Activated T-helper 1 cell treated with anti-CD3 and anti-CD28 coated beads, Interleukin-12 subunit alpha, Interleukin-12 subunit beta, Interleukin-2, Interleukin-4 antibody, amounts not matched to agents 30 ng/mL and 10 ng/mL and 1 ng/mL, durations not matched to agents 14 hours and 24 hours and 36 hours (primary cell): ENCODE data around the gene APBA3. TPM values are rescaled to one million over a fixed set of nuclear protein-coding genes. Genes with fewer than 3 reads are reported as not detected.
"Not testable (repeated sequence)": the region's sequence is repeated elsewhere in the genome, so short reads cannot be mapped to it uniquely, and the experiment has no call there.

Experiments used
- DNase-seq: peaks from one replicate; pipeline ENCODE4 v3.0.0; 2021; ENCODE audit warnings: low spot score
- H3K27ac Mint-ChIP-seq: one replicate; pipeline ENCODE4 v1.8.0; 2021; ENCODE audit warnings: mild to moderate bottlenecking, mixed read lengths
- H3K27me3 Mint-ChIP-seq: one replicate; pipeline ENCODE4 v1.8.0; 2022; ENCODE audit warnings: mild to moderate bottlenecking, moderate library complexity, mixed read lengths; ENCODE audit not compliant: insufficient read depth
- H3K36me3 Mint-ChIP-seq: one replicate; pipeline ENCODE4 v1.8.0; 2021; ENCODE audit warnings: low read depth, mixed read lengths
- H3K4me1 Mint-ChIP-seq: one replicate; pipeline ENCODE4 v1.8.0; 2021; ENCODE audit warnings: low read depth, mixed read lengths
- H3K4me3 Mint-ChIP-seq: one replicate; pipeline ENCODE4 v1.8.0; 2021; ENCODE audit warnings: mild to moderate bottlenecking, moderate library complexity, mixed read lengths
- H3K9me3 Mint-ChIP-seq: one replicate; pipeline ENCODE4 v1.8.0; 2021; ENCODE audit warnings: mixed read lengths
- intact Hi-C: fragments of 100-400 bp; cut with micrococcal nuclease; formaldehyde crosslinking; loops from one replicate; pipeline ENCODE4 v1.15.1; 2024
- total RNA-seq: library from RNA; stranded (reverse); gene quantifications from 2 replicates; pipeline ENCODE4 v1.2.3, GENCODE V29; 2022

APBA3 gene
- total RNA-seq, 1 donor from 2014 or later: 48.9 TPM

GRCh38 chr19:3762501-3763459, 1.3 kb upstream of the APBA3 start, which contains the start of gene MRPL54:
TSS of gene MRPL54 (plus strand) at chr19:3762682. CDS start at chr19:3762701, 19 bp downstream.
- intact Hi-C loops: loop anchor here (1.0 to 5.0 kb wide), 14 partner anchors 50 to 978 kb away; partner anchors contain the start of genes ANKRD24, DAPK3, DPP9 and EEF2
- peak; percentile 100 for DNase-seq
- Mint-ChIP-seq H3K9me3 (no peaks in the 10 kb centered on the region), H3K36me3 (peaks cover 17% of the 10 kb centered on the region), H3K4me3 (peak within 1 kb of the TSS; percentile 100), H3K27me3 (peaks cover 2% of the 10 kb centered on the region), H3K27ac (peak within 1 kb of the TSS; percentile 99), H3K4me1 (peaks cover 27% of the 10 kb centered on the region)

DNA sequence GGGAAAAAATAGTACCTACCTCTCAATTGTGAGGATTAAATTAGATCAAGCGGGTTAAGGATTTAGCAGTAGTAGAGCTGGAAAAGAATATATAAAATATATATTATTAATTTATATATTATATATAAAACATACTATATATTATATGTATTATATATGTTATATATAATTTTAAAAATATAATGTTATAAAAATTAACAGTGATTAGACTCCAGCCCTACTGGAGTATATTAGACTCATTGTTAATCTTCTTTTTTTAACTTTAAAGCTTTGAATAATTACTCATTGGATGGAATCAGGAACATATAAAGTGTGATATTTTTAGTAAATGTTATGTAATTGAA, 610 bp upstream of the APBA3 start:
- no peak for DNase-seq
- Mint-ChIP-seq H3K36me3 (peaks cover 16% of the 10 kb centered on the region), H3K27ac (peak overlapping the region; percentile 99), H3K4me3 (peak overlapping the region; percentile 100), H3K4me1 (peaks cover 27% of the 10 kb centered on the region), H3K9me3 (no peaks in the 10 kb centered on the region), H3K27me3 (peaks cover 2% of the 10 kb centered on the region)
- intact Hi-C loops: loop anchor here (1.0 to 5.0 kb wide), 10 partner anchors 50 to 977 kb away; partner anchors contain the start of genes ANKRD24, DAPK3, DPP9 and EEF2

- Mint-ChIP-seq H3K27me3 (peaks cover 2% of the 10 kb centered on the region), H3K36me3 (peaks cover 9% of the 10 kb centered on the region), H3K4me3 (peak overlapping the region; percentile 100), H3K4me1 (peaks cover 20% of the 10 kb centered on the region), H3K27ac (peak overlapping the region; percentile 98), H3K9me3 (no peaks in the 10 kb centered on the region)
- no peak for DNase-seq
- intact Hi-C loops: loop anchor here (1.0 to 5.0 kb wide), 6 partner anchors 37 to 961 kb away; partner anchors contain the start of genes DAPK3, DPP9, MFSD12 and MPND
These were observed 576 bp downstream of the APBA3 start for GRCh38 chr19:3760871-3761361.

DNA sequence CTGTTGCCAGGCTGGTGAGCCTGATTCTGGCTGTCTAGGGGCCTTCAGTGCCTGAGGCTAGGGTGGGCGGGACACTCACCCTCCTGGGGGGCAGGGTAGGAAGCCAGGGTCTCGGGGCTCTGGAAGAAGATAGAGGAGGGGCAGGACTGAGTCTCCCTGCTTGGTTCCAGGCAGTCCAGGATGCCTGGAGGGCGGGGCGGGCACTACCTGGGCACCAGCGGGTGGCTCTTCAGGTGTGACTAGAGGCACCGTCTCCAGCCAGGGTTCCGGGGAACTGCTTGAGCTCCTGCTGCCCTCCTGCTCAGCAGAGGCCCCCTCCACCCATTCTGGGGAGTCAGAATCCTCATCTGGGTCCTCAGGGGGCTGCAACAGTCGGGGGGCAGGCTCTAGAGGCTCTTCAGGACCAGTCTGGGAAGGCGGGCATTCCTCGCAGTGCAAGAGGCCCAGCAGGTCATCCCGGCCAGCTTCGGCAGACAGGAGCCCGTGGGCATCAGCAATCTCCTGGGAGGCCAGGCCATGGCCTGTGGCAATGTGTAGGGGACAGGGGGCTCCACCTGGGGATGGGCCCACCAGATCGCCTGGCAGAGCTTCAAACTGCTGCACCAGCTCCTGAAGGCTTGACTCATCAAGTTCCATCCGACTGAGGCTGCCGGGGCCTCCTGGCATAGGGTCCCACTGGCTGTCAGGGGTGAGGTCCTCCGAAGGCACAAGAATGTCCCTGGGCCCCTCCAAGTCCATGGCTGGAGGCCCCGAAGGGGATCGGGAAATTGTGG, 1.8 kb downstream of the APBA3 start:
- Mint-ChIP-seq H3K9me3 (no peaks in the 10 kb centered on the region), H3K4me3 (peak overlapping the region; percentile 100), H3K36me3 (peaks cover 15% of the 10 kb centered on the region), H3K4me1 (peaks cover 28% of the 10 kb centered on the region), H3K27me3 (peaks cover 2% of the 10 kb centered on the region), H3K27ac (no peak overlapping the region)
- intact Hi-C loops: loop anchor here (2.0 to 5.0 kb wide), 4 partner anchors 202 to 963 kb away; partner anchors contain the start of genes DAPK3, DPP9, MFSD12 and MPND
- no peak for DNase-seq

DNA sequence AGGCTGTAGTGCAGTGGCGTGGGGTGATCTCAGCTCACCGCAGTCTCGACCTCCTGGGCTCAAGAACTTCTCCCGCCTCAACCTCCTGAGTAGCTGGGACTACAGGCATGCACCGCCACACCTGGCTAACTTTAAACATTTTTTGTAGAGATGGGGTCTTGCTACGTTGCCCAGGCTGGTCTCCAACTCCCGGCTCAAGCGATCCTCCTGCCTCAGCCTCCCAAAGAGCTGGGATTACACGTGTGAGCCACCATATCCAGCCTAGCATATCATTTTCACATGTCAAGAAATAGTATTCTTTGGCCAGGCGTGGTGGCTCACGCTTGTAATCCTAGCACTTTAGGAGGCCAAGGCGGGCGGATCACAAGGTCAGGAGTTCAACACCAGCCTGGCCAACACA, 3.2 kb downstream of the APBA3 start:
- H3K9me3 Mint-ChIP-seq, H3K27me3 Mint-ChIP-seq, H3K4me3 Mint-ChIP-seq, intact Hi-C loops, DNase-seq, H3K27ac Mint-ChIP-seq: not testable (repeated sequence)
- H3K36me3 Mint-ChIP-seq: peaks cover 16% of the 10 kb centered on the region
- peaks cover 27% of the 10 kb centered on the region for H3K4me1 Mint-ChIP-seq

DNA sequence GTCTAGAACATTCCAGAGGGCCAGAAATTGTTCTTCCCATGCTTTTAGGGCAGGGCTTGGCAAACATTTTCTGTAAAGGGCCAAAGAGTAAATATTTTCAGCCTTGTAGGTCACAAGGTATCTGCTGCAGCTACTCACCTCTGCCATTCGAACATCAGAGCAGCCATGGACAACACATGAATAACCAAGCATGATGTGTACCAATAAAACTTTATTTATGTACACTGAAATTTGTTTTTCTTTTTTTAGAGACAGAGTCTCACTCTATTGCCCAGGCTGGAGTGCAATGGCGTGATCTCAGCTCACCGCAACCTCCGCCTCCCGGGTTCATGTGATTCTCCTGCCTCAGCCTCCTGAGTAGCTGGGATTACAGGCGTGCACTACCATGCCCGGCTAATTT, 3.8 kb downstream of the APBA3 start:
- DNase-seq, intact Hi-C loops, H3K4me3 Mint-ChIP-seq, H3K27me3 Mint-ChIP-seq, H3K27ac Mint-ChIP-seq, H3K9me3 Mint-ChIP-seq: not testable (repeated sequence)
- peaks cover 13% of the 10 kb centered on the region for H3K36me3 Mint-ChIP-seq
- peaks cover 21% of the 10 kb centered on the region for H3K4me1 Mint-ChIP-seq

DNA sequence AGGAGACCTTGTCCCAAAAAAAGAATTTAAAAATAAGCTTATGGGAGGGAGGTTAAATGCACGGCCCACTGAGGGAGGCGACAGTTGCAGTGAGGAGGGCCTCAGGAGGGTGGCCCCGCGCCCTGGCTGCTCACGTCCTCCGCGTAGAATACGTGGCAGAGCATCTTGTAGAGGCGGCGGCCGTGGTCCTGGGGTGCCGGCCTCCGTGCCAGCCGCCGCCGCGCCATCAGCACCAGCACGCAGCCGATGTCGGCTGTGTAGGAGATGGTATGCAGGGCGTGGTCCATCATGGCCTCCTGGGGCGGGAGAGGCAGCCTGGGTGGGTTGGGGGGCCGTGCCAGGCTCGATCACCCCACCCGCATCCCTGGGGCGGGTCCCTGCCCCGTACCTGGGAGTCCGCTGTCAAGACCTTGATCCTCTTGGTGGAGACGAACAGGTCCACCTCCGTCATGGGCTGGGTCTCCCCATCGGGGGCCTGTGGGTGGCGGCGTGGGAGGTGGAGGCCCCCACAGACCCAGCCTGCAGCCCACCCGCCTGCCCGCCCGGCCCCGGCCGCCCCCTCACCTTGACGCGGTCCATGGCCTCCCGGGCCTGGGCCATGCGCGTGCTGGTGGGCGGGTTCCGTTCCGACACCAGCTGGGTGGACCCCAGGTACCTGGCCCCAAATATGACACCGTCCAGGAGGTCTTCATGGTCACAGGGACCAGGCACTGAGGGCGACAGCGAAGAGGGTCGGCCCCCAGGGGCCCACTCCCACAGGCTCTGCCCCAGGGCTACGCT, 7.7 kb downstream of the APBA3 start:
- no peak overlapping the region for H3K27ac Mint-ChIP-seq
- peaks cover 22% of the 10 kb centered on the region for H3K36me3 Mint-ChIP-seq
- intact Hi-C loops: no loop called here

DNA sequence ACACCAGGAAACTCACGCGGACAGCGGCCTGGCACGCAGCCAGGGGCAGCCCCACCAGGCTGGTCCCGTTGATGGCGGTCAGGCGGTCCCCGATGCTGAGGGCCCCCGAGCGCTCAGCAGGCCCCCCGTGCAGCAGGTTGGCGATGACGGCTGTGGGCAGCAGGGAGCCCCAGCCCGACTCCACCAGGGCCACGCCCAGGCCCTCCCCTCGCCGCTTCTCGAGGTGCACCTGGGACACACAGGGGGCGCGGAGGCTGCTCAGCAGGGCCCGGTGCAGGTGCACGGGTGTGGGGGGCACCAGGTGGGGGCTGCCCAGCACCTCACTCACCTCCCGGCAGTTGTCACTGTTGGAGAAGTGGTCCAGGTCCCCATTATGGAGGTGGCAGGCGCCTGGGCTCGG, 9.0 kb downstream of the APBA3 start:
- H3K9me3 Mint-ChIP-seq: no peaks in the 10 kb centered on the region
- H3K27ac Mint-ChIP-seq: no peak overlapping the region
- no peaks in the 10 kb centered on the region for H3K27me3 Mint-ChIP-seq
- intact Hi-C loops: no loop called here
- no peak for DNase-seq
- H3K4me1 Mint-ChIP-seq: peaks cover 10% of the 10 kb centered on the region
- H3K36me3 Mint-ChIP-seq: peaks cover 22% of the 10 kb centered on the region
- H3K4me3 Mint-ChIP-seq: no peak overlapping the region

More for the DNA sequence above, 7.7 kb downstream of the APBA3 start:
- H3K9me3 Mint-ChIP-seq: no peaks in the 10 kb centered on the region
- DNase-seq: no peak
- H3K4me3 Mint-ChIP-seq: no peak overlapping the region
- peaks cover 10% of the 10 kb centered on the region for H3K4me1 Mint-ChIP-seq
- H3K27me3 Mint-ChIP-seq: no peaks in the 10 kb centered on the region

DNA sequence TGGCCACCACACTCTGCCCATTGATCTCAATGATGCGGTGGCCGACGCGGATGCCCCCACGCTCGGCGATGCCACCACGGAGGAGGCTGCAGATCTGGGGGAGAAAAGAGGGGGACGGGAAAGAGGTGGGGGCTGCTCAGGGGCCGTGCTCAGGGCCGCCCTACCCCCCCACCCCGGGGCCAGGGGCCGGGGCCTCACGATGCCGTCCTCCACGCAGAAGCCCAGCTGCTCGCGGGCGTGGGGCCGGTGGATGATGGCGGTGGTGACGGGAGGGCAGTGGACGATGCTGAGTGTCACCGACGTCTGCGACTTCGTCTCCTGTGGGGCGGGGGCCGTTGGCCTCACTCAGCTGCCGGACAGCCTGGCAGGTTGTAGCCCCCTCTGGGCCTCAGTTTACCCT, 10.3 kb downstream of the APBA3 start:
- Mint-ChIP-seq H3K27me3 (no peaks in the 10 kb centered on the region), H3K4me1 (peaks cover 10% of the 10 kb centered on the region), H3K36me3 (peaks cover 22% of the 10 kb centered on the region), H3K4me3 (no peak overlapping the region), H3K27ac (no peak overlapping the region), H3K9me3 (no peaks in the 10 kb centered on the region)
- intact Hi-C loops: no loop called here
- DNase-seq: no peak

DNA sequence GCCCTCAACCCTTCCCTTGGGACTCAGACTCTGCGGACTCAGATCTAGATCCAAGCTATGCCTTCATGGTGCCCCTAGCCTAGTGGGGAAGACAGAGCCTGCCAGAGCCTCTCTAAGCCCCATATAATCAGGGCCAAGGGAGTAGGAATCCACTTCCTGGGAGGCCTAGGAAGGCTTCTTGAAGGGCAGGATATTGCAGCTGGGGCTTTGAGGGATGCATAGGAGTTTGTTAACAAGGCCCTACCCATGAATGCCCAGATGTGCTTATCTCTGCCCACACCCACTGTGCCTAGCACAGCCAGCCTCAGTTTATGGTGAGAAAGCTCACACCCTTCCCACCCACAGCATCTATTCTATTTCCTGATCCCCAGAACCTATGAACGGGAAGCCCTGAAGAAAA, 11.3 kb downstream of the APBA3 start:
- H3K4me1 Mint-ChIP-seq: peaks cover 5% of the 10 kb centered on the region
- H3K36me3 Mint-ChIP-seq: peaks cover 22% of the 10 kb centered on the region
- no peak overlapping the region for H3K4me3 Mint-ChIP-seq
- intact Hi-C loops: no loop called here
- H3K27me3 Mint-ChIP-seq: no peaks in the 10 kb centered on the region
- no peaks in the 10 kb centered on the region for H3K9me3 Mint-ChIP-seq
- DNase-seq: no peak
- H3K27ac Mint-ChIP-seq: no peak overlapping the region

- H3K9me3 Mint-ChIP-seq: no peaks in the 10 kb centered on the region
- H3K27ac Mint-ChIP-seq: no peak overlapping the region
- no peaks in the 10 kb centered on the region for H3K27me3 Mint-ChIP-seq
- no peak overlapping the region for H3K4me3 Mint-ChIP-seq
- H3K36me3 Mint-ChIP-seq: peaks cover 15% of the 10 kb centered on the region
- H3K4me1 Mint-ChIP-seq: no peaks in the 10 kb centered on the region
- no peak for DNase-seq
- intact Hi-C loops: no loop called here
These were observed 12.5 kb downstream of the APBA3 start for GRCh38 chr19:3748965-3749364.
